Measurements from ENCODE around the gene BID. TPM values are rescaled to one million over a fixed set of nuclear protein-coding genes. Genes with fewer than 3 reads are reported as not detected.

Gene BID
- total and polyA plus RNA-seq, 10 of the 15 experiments (the other 5 are each of a cell fraction or from before 2014, with no cell fraction given), result 7.9 to 241 (median 136) TPM

GRCh38 chr22:17767233-17768065 is 6.8 kb downstream of the BID start:
- WGBS (ENCODE audit: insufficient coverage, insufficient replicate concordance, low lambda C conversion rate, missing lambda C conversion rate), result 2% methylated on average over 14 of the region's 14 CpGs
- DNase-seq (ENCODE audit: low read depth, low spot score) (peak; percentile 85), ATAC-seq (peak; percentile 88), FAIRE-seq (peak; percentile 99)
- intact Hi-C loops (cut with micrococcal nuclease; ENCODE audit: unreplicated experiment) (no loop called here), in situ Hi-C loops (cut with MboI) (no loop called here)
- Histone ChIP-seq H4K20me1 (ENCODE audit: control insufficient read depth, insufficient read depth) (peaks cover 16% of the 10 kb centered on the region; the same call in 1 of the 2 replicates), H3K27me3 (replicated peaks in 1 of 2; ENCODE audit: control insufficient read depth in 2 of 2, insufficient read depth in 2 of 2, low read length in 1 of 2) (no peaks in the 10 kb centered on the region), H3K4me3 (peak overlapping the region; percentile 34; the same call in 1 of the 2 replicates), H3K27ac (ENCODE audit: control insufficient read depth, insufficient read depth) (peak overlapping the region; percentile 45), H3K4me2 (ENCODE audit: control insufficient read depth, insufficient read depth) (peak overlapping the region; percentile 48), H3K4me1 (ENCODE audit: control insufficient read depth, insufficient read depth, low read length) (peaks cover 41% of the 10 kb centered on the region), H3K79me2 (ENCODE audit: control insufficient read depth, insufficient read depth, low read length) (peaks cover 69% of the 10 kb centered on the region), H3K9me3 (replicated peaks; ENCODE audit: control insufficient read depth, insufficient read depth, low read length) (no peaks in the 10 kb centered on the region), H3K9ac (ENCODE audit: control insufficient read depth, insufficient read depth, low read length) (0 out of 2 replicates have a peak overlapping the region, but pooled peaks have one; percentile 18), H3K36me3 (ENCODE audit: control insufficient read depth in 2 of 2, insufficient read depth in 2 of 2, low read length in 1 of 2) (peaks cover 0 to 6% of the 10 kb centered on the region in 2 experiments; a peak in 2 of 4 replicates), H2AFZ (ENCODE audit: control insufficient read depth, low read depth, low read length) (no peak overlapping the region)
- ChIA-PET RAD21 (ENCODE audit: unreplicated experiment) (interaction anchor here (0.7 to 2.2 kb wide), 5 partner anchors 16 to 31 kb away, joined by 3 to 9 read pairs (median 3); no protein-coding TSS in a partner anchor), POLR2A (interaction anchor here (1.0 to 1.6 kb wide), 4 partner anchors 9 to 14 kb away, joined by 3 to 6 read pairs (median 6); no protein-coding TSS in a partner anchor), CTCF (interaction anchor here (0.8 to 2.4 kb wide), 7 partner anchors 12 to 37 kb away, joined by 3 to 7 read pairs (median 5); no protein-coding TSS in a partner anchor), SMC1A (ENCODE audit: uncharacterized antibody, unreplicated experiment) (interaction anchor here (0.7 to 2.6 kb wide), 9 partner anchors 11 to 289 kb away, joined by 3 to 14 read pairs (median 3); no protein-coding TSS in a partner anchor)
- no TSS peak for BruUV-seq (replicated peaks)
- no peak for TF ChIP-seq ZNF592 (IDR thresholded peaks at IDR 0.05)
- 0 out of 2 replicates have a peak, but pooled peaks have one; percentile 49 for TF ChIP-seq RCOR1 (conservative IDR thresholded peaks at IDR 0.05; ENCODE audit: low read depth, low read length)
- no peak for TF ChIP-seq MYC (IDR thresholded peaks at IDR 0.05; ENCODE audit: insufficient read depth, insufficient read length, insufficient replicate concordance, low read length, severe bottlenecking)
- no peak for TF ChIP-seq BCLAF1 (IDR thresholded peaks at IDR 0.05)
- TF ChIP-seq RAD51 (IDR thresholded peaks at IDR 0.05), result no peak
- TF ChIP-seq YBX1 (IDR thresholded peaks at IDR 0.05), result no peak
- TF ChIP-seq IRF3 (IDR thresholded peaks at IDR 0.05), result no peak
- TF ChIP-seq SIN3A (IDR thresholded peaks at IDR 0.05; ENCODE audit: low read depth, low read length), result no peak
- no peak for TF ChIP-seq KLF5 (IDR thresholded peaks at IDR 0.05; ENCODE audit: partially characterized antibody)
- TF ChIP-seq SREBF2 (IDR thresholded peaks at IDR 0.05; ENCODE audit: low read length), result no peak
- no peak for TF ChIP-seq NFXL1 (IDR thresholded peaks at IDR 0.05; ENCODE audit: borderline replicate concordance)
- TF ChIP-seq TAF1 (IDR thresholded peaks at IDR 0.05; ENCODE audit: borderline replicate concordance, low read depth, low read length), result no peak
- no peak for TF ChIP-seq WRNIP1 (IDR thresholded peaks at IDR 0.05; ENCODE audit: borderline replicate concordance, low read depth, low read length)

Data from GM12878 (cell line).